Prostate gland (tissue), 2 donors: ENCODE data around the gene QSOX1. TPM values are rescaled to one million over a fixed set of nuclear protein-coding genes. Genes with fewer than 3 reads are reported as not detected.

Experiments
- DNase-seq: peaks from one replicate; pipeline ENCODE4 v3.0.0-alpha.2; 2019; ENCODE audit warnings: low spot score
- H3K27ac ChIP-seq, 2 donors: fragments of 200-600 bp; sonication (generic); 2 replicates each; pipeline ENCODE4 v1.5.1; 2017 to 2019
- H3K27me3 ChIP-seq: fragments of 200-600 bp; sonication (generic); replicated peaks from 2 replicates; pipeline ENCODE4 v1.5.1; 2019; ENCODE audit not compliant: insufficient read depth
- H3K36me3 ChIP-seq, 2 donors: fragments of 200-600 bp; sonication (generic); 1 replicate in 1 of 2; 2 replicates in 1 of 2; pipeline versions ENCODE4 v1.5.1 to v1.8.1; 2017 to 2019
- H3K4me1 ChIP-seq: fragments of 200-600 bp; sonication (generic); replicated peaks from 2 replicates; pipeline ENCODE4 v1.5.1; 2019
- H3K4me3 ChIP-seq, 2 donors: fragments of 200-600 bp; sonication (generic); 2 replicates each; pipeline ENCODE4 v1.5.1; 2017 to 2019
- H3K9me3 ChIP-seq: fragments of 200-600 bp; sonication (generic); 2 replicates; pipeline ENCODE4 v1.5.1; 2017
- CTCF ChIP-seq, 4 experiments: fragments of 200-600 bp in 2 of 4; fragments of 450-650 bp in 2 of 4; sonication (generic) in 2 of 4; IDR thresholded peaks; 1 replicate in 3 of 4; 2 replicates in 1 of 4; pipeline ENCODE4 v1.5.1; 2016 to 2019; ENCODE audit warnings: antibody characterized with exemption in 4 of 4, mild to moderate bottlenecking in 2 of 4, moderate library complexity in 2 of 4
- POLR2A ChIP-seq: fragments of 450-650 bp; IDR thresholded peaks from one replicate; pipeline ENCODE4 v1.6.1; 2016; ENCODE audit warnings: antibody characterized with exemption, mild to moderate bottlenecking
- POLR2AphosphoS5 ChIP-seq: sonication (generic); formaldehyde crosslinking; IDR thresholded peaks from one replicate; pipeline ENCODE4 v1.6.1; 2017; ENCODE audit warnings: antibody characterized with exemption
- WGBS: methylation state at CpG from one replicate; pipeline ENCODE4 v1.1.5; 2018; 5-methylcytosine and 5-hydroxymethylcytosine counted together
- intact Hi-C: fragments of 100-400 bp; cut with DNase I; formaldehyde crosslinking; loops from one replicate; pipeline ENCODE4 v1.14.2; 2022
- total RNA-seq, 2 donors: library from RNA; depleted of rRNA; stranded (reverse); fragments of >200 nt; gene quantifications; one replicate each; pipeline ENCODE4 v1.1.0, GENCODE V29; 2016

QSOX1 gene
- total RNA-seq, 2 donors from 2014 or later: 77.3 to 471 TPM

- Histone ChIP-seq H3K27me3 (no peaks in the 10 kb centered on the region), H3K4me3 (no peak overlapping the region), H3K9me3 (no peaks in the 10 kb centered on the region), H3K4me1 (no peaks in the 10 kb centered on the region), H3K27ac (no peak overlapping the region), H3K36me3 (no peaks in the 10 kb centered on the region)
- TF ChIP-seq CTCF (IDR thresholded peaks at IDR 0.05) (no peak), POLR2AphosphoS5 (no peak), POLR2A (no peak)
- WGBS: 90% methylated on average over 7 of the region's 7 CpGs
- DNase-seq: no peak
- intact Hi-C loops: no loop called here
Measured at GRCh38 chr1:180248176-180248575, 93.5 kb downstream of the QSOX1 start.

- Histone ChIP-seq H3K27me3 (no peaks in the 10 kb centered on the region), H3K36me3 (no peaks in the 10 kb centered on the region), H3K4me3 (no peak overlapping the region), H3K4me1 (no peaks in the 10 kb centered on the region), H3K9me3 (no peaks in the 10 kb centered on the region), H3K27ac (no peak overlapping the region)
- no peak for DNase-seq
- no peak for TF ChIP-seq POLR2A
- TF ChIP-seq POLR2AphosphoS5: no peak
- no peak for TF ChIP-seq CTCF (IDR thresholded peaks at IDR 0.05)
- intact Hi-C loops: no loop called here
- WGBS: 71% methylated on average over 11 of the region's 11 CpGs
Measured at GRCh38 chr1:180248731-180249681, 94.3 kb downstream of the QSOX1 start.

- H3K36me3 ChIP-seq: no peaks in the 10 kb centered on the region
- H3K4me3 ChIP-seq: no peak overlapping the region
- H3K4me1 ChIP-seq: no peaks in the 10 kb centered on the region
- intact Hi-C loops: loop anchor here (5.0 kb wide), 1 partner anchor 232 kb away; no protein-coding TSS in a partner anchor
- no peak for TF ChIP-seq CTCF (IDR thresholded peaks at IDR 0.05)
- no peak for TF ChIP-seq POLR2A
- TF ChIP-seq POLR2AphosphoS5: no peak
- no peak overlapping the region for H3K27ac ChIP-seq
- DNase-seq: no peak
- H3K27me3 ChIP-seq: no peaks in the 10 kb centered on the region
- 87% methylated on average over 13 of the region's 13 CpGs for WGBS
- H3K9me3 ChIP-seq: no peaks in the 10 kb centered on the region
Measured at GRCh38 chr1:180249725-180250498, 95.2 kb downstream of the QSOX1 start.

- Histone ChIP-seq H3K27me3 (no peaks in the 10 kb centered on the region), H3K36me3 (no peaks in the 10 kb centered on the region), H3K4me1 (no peaks in the 10 kb centered on the region), H3K27ac (no peak overlapping the region), H3K4me3 (no peak overlapping the region), H3K9me3 (no peaks in the 10 kb centered on the region)
- no peak for DNase-seq
- TF ChIP-seq CTCF (IDR thresholded peaks at IDR 0.05): no peak
- no peak for TF ChIP-seq POLR2A
- no peak for TF ChIP-seq POLR2AphosphoS5
- intact Hi-C loops: loop anchor here (5.0 kb wide), 1 partner anchor 232 kb away; no protein-coding TSS in a partner anchor
- 82% methylated on average over 7 of the region's 7 CpGs for WGBS
Measured at GRCh38 chr1:180250499-180250770, 95.8 kb downstream of the QSOX1 start.
